ENCODE data around the gene DSCAM. TPM values are rescaled to one million over a fixed set of nuclear protein-coding genes. Genes with fewer than 3 reads are reported as not detected.

The DSCAM gene
- total and polyA plus RNA-seq, 10 of the 15 experiments (the other 5 are each of a cell fraction or from before 2014, with no cell fraction given): not detected

- no peak for TF ChIP-seq CTCF (IDR thresholded peaks at IDR 0.05 in 2 of 3, conservative IDR thresholded peaks at IDR 0.05 in 1 of 3; ENCODE audit: control insufficient read depth in 2 of 3, extremely low read depth in 1 of 3, insufficient read depth in 1 of 3, low read depth in 3 of 3, low read length in 3 of 3)
- TF ChIP-seq YY1 (IDR thresholded peaks at IDR 0.05; ENCODE audit: low read depth, low read length): no peak
- TF ChIP-seq BHLHE40 (IDR thresholded peaks at IDR 0.05; ENCODE audit: borderline replicate concordance in 1 of 2, low read depth in 2 of 2, low read length in 1 of 2): no peak
- no peak for TF ChIP-seq RB1 (IDR thresholded peaks at IDR 0.05; ENCODE audit: borderline replicate concordance)
- TF ChIP-seq CHD1 (IDR thresholded peaks at IDR 0.05; ENCODE audit: low read depth, low read length): no peak
- no peak for TF ChIP-seq BMI1 (IDR thresholded peaks at IDR 0.05; ENCODE audit: borderline replicate concordance)
- TF ChIP-seq LARP7 (IDR thresholded peaks at IDR 0.05): no peak
- TF ChIP-seq STAT1 (conservative IDR thresholded peaks at IDR 0.05): no peak
These were observed 528.6 kb downstream of the DSCAM start (continued) for GRCh38 chr21:40318371-40318770.

GRCh38 chr21:40316104-40316503, 530.9 kb downstream of the DSCAM start:
- 4% methylated on average over 3 of the region's 3 CpGs for WGBS (ENCODE audit: insufficient coverage, insufficient replicate concordance, low lambda C conversion rate, missing lambda C conversion rate)
- H3K27ac ChIP-seq (ENCODE audit: control insufficient read depth, insufficient read depth): no peak overlapping the region
- ChIA-PET POLR2A (no interaction called here), SMC1A (ENCODE audit: uncharacterized antibody, unreplicated experiment) (no interaction called here), CTCF (no interaction called here), RAD21 (ENCODE audit: unreplicated experiment) (no interaction called here)
- intact Hi-C loops (cut with micrococcal nuclease; ENCODE audit: unreplicated experiment): no loop called here
- no peak for ATAC-seq
- BruUV-seq (replicated peaks): no TSS peak
- no peak overlapping the region for H2AFZ ChIP-seq (ENCODE audit: control insufficient read depth, low read depth, low read length)
- H3K79me2 ChIP-seq (ENCODE audit: control insufficient read depth, insufficient read depth, low read length): no peaks in the 10 kb centered on the region
- TF ChIP-seq SMARCA5 (IDR thresholded peaks at IDR 0.05) (no peak), GATAD2B (conservative IDR thresholded peaks at IDR 0.05; ENCODE audit: low read depth) (no peak), RB1 (IDR thresholded peaks at IDR 0.05; ENCODE audit: borderline replicate concordance) (no peak), EED (IDR thresholded peaks at IDR 0.05; ENCODE audit: low read depth) (no peak), USF2 (IDR thresholded peaks at IDR 0.05; ENCODE audit: borderline replicate concordance, low read depth, low read length) (no peak)
- H3K4me1 ChIP-seq (ENCODE audit: control insufficient read depth, insufficient read depth, low read length): no peaks in the 10 kb centered on the region
- in situ Hi-C loops (cut with MboI): no loop called here
- DNase-seq (ENCODE audit: low read depth, low spot score): no peak
- H3K27me3 ChIP-seq (replicated peaks in 1 of 2; ENCODE audit: control insufficient read depth in 2 of 2, insufficient read depth in 2 of 2, low read length in 1 of 2): no peaks in the 10 kb centered on the region
- H3K36me3 ChIP-seq (ENCODE audit: control insufficient read depth in 2 of 2, insufficient read depth in 2 of 2, low read length in 1 of 2): no peaks in the 10 kb centered on the region
- no peak for FAIRE-seq
- no peaks in the 10 kb centered on the region for H3K9me3 ChIP-seq (replicated peaks; ENCODE audit: control insufficient read depth, insufficient read depth, low read length)
- H3K4me3 ChIP-seq: no peak overlapping the region
- no peak overlapping the region for H3K9ac ChIP-seq (ENCODE audit: control insufficient read depth, insufficient read depth, low read length)
- H4K20me1 ChIP-seq (ENCODE audit: control insufficient read depth, insufficient read depth): no peaks in the 10 kb centered on the region
- H3K4me2 ChIP-seq (ENCODE audit: control insufficient read depth, insufficient read depth): no peak overlapping the region

All from GM12878 (cell line).